22Rv1 (cell line): Measurements from ENCODE around the gene RNF32.

ENCODE experiments used
- CTCF ChIP-seq: fragments of 450-650 bp; IDR thresholded peaks from 2 replicates; pipeline ENCODE4 v1.5.1; 2017; ENCODE audit warnings: mild to moderate bottlenecking
- ZFX ChIP-seq: fragments of 450-650 bp; IDR thresholded peaks from 2 replicates; pipeline ENCODE4 v1.6.1; 2017; ENCODE audit warnings: antibody characterized with exemption, borderline replicate concordance

GRCh38 chr7:156657681-156658080, 17.1 kb downstream of the RNF32 start:
- no peak for TF ChIP-seq CTCF
- TF ChIP-seq ZFX, result no peak
